GM18873 (cell line): ENCODE measurements around the gene ASTN2.

Experiments used
- ATAC-seq: cut with Tn5 transposase; IDR thresholded peaks from one replicate; pipeline ENCODE4 v1.9.1; 2021; ENCODE audit warnings: mild to moderate bottlenecking, moderate library complexity, moderate number of reproducible peaks; ENCODE audit not compliant: unreplicated experiment, low FRiP score

The ASTN2 gene

DNA sequence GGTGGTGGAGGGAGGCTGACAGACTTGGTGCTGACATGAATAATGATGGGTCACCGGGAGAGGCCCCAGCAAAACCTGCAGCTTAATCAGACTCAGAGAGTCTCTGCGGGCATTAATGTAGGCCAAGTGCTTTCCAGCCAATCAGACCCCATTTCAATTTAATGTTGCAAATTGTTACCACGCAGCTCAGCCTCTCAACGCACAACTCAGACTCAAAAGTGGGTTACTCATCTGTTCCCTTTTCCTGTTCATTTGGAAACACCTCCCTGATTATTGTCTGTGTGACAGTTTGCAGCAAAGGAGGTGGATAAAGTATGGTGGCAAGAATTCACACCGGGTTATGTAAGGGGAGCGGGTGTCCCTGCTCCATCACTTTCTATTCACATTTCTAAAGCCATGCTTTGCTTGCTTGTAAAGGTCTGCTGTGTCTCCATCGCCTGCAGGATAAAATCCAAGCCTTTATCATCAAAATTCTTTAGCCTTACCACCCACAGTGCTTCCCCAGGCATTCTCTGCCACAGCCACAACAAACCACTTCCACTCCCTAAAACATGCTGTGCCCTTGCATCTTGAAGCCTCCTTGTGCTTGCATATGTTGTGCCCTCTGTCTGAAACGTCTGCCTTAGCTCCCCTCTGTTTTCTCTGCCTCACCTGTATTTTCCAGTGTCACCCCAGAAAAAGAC lies 156.5 kb downstream of the ASTN2 start:
- no peak for ATAC-seq

DNA sequence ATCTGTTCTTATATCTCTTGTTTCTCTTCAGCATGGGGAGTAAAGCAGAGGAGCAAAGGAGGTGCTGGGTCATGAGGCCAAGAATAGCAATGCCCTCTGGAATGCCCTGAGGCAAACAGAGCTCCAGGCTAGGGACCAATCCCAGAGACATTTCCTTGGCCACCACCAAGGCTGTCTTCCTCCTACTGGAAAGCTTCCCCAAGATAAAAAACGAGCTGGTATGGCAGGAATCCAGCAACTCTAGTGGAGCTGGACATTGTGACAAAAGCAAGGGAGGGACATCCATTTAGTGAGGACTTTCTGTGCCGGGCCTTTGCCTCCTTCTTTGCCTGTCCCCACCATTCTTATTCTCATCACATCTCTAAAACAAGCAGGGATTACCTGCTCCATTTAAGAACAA lies 161.6 kb downstream of the ASTN2 start:
- ATAC-seq: no peak

DNA sequence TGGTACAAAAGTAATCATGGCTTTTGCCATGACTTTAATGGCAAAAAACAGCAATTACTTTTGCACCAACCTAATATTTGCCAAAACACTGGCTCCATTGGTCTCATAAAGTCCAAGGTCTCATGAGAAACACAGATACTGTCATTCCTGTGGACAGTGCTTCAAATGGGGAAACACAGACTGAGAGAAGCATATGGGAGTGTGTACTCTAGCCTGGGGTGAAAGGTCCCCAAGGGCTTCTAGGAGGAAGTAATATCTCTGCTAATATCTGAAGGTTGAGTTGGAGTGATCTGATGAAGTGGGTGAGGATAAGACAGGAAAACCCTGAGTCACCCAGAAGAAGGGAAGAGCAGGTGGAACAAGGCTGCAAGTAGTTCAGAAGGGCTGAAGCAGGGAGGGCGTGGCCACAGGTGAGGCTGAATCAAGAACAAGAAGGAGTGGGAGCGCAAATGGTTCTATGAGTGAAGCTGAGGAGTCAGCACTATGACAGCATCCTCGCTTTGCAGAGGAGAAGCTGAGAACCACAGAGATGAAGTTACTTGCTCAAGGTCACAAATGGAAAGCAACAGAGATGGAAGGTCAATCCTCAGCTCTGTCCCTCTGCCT lies 164.1 kb downstream of the ASTN2 start:
- ATAC-seq: no peak

DNA sequence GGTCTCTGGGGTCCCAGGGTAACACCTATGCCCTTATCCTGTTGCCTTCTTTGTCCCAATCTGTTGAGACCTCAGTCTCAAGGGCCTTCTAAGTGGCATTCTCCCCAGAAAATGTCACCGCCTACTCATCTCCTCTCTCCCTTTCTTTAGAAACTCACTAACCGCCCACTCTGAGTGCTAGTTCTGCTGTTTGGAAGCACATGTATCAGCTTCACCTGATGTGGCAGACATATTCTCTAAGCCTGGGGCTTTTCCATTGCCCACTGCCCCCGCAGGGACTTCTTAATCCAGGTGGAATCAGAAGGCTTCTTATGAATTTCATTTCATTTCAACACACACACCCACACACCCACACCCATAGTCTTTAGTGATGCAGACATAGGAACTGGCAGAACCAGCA lies 165.1 kb downstream of the ASTN2 start:
- ATAC-seq: no peak

DNA sequence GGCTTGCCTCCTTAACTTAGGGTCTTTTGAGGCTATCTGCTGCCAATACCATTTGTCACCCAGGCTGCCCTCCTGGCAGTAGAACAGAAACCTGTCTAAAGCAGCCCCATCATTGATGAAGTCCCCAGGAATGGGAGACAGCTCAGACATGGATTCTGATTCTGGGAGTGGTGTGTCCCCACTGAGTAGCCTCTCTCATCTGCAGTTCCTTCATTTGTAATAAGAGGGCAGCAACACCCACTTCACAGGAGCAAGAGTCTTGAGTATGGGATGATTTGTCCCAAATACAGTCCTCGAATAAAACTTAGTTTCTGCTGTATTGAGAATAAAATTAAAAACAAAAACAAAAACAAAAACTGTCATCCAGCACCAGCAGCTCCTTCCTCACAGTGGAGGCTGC lies 167.6 kb downstream of the ASTN2 start:
- ATAC-seq: no peak

DNA sequence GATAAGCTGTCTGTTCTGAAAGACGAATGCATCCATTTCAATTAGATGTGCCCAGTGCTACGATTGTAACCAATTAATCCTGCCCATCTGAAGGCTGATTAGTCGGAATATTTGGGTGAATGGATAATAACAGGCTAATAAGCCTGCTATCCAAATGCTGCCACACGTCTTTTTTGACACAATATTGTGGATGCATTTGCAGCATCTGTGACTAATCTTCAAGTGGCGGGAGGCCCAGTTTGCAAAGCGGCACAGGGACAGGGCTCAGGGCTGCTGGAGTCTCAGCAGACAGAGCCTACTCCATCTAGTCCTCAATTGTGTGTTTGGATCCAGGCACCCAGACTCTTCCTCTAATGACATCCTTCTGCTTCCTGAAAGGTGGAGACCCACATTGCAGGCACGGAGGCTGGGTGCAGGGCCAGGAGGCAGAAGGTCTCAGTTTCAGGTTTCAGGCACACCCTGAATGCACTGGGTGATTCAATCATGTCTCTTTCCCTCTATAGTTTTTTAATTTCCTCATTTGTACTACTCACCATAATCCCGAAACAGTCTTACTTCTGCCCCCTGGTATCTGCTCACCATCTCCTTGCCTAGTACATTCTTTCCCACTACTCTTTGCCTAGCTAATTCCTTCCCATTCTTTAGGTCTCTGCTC lies 169.6 kb downstream of the ASTN2 start:
- ATAC-seq: no peak

DNA sequence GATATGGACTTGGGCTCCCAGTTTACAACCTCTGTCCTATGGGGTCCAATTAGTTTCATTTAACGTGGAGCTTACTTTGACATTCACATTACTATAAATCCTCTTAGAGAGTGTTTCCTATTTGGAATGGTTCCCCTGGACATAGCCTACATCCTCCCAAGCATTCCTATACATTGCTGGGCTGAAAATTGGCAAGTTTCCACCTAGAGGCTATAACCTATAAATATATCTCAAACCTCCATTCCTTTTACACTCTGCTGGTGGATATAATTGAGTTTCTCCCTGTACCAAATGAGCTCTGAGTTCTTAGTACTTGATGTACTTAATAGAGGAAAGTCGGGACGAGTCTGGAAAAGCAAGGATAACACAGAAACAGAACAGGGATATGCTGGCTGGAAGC lies 172.8 kb downstream of the ASTN2 start:
- no peak for ATAC-seq

DNA sequence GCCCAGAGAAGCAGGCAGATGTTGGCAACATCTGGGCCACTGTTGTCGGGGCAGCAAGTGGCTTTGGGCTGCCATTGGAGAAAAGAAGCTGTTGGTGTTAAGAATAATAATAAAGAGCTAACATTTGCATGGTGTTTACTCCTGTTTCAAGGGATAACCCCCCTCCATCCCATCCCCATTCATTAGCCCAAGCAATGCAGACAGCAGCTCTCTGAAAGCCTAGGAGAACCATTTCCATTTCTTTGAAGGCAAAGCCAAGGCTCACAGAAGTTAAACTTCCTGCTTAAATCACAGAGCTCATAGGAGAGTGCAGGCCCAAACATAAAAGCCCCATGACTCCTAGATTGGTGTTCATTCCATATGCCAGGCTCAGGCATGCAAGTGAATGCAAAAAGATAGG lies 175.4 kb downstream of the ASTN2 start:
- ATAC-seq: no peak

DNA sequence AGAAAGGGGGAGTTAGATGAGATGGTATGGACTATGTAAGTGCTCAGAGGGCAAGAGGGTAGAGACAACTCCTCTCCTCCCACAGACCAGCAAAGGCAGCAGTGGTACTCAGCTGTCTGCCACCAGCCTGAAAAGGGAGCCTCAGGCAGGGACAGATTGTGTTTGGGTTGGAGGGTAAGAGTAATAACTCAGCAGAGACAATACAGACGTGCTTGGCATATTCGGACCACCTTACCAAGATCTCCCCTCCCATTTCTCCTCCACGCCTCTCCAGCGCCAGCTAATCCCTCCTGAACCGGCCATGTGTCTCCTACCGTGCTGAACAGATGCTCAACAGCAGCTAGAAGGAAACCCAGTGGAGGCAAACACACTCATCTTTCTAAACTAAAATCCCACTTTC lies 180.8 kb downstream of the ASTN2 start:
- ATAC-seq: no peak

DNA sequence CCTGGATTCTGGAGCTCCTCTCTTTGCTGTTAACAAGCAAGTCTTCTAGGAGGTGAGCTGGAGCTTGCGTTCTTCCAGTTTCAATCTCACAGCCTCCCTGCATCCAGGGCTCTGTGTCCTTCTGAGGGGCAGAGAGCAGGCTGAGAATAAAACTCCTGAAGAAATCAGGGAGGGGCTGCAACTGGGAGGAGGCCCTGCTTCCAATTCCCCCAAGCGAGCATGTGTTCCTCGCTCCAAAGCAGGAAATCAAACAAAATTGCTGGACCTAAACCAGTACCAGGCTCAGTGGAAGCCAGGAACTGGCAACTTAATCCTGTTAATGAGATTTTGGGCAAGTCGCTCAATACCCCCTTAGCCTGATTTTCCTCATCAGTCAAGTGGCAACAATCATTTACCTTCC lies 181.8 kb downstream of the ASTN2 start:
- no peak for ATAC-seq

DNA sequence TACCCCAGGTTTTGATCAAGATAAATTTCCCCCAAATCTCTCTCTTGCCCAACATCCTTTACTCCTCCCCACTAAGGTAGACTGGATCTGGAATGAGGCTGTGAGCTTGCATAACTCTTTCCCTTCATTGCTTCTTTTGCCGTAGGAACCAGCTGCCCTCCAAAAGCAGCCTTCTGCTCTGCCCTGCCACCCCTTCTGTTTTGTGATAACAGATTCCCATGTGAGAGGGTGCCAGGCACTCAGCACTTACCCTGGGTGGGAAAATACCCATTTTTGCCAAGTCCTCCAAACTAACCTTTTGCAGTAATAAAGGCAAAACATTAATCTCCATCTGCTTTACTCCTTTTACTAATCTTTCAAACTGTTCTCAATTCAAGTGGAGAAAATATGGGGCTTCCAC lies 182.6 kb downstream of the ASTN2 start:
- ATAC-seq: no peak

DNA sequence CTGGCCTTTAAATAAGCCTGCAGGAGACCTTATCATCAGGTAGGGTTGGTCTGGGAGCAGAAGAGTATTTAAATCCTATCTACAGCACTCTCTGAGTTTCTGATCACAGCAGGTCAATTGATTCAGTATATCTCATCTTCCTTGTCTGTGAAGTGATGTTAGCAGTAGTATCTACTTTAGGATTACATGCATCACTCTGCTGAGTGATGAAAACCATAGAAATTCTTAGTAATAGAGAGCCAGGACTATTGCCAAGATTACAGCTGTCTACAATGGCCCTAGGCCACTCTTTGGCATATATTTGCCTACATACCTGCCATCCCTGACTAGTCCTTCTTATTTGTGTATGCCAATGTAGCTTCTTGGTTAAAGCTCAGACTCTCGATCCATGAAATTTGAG lies 183.8 kb downstream of the ASTN2 start:
- no peak for ATAC-seq

DNA sequence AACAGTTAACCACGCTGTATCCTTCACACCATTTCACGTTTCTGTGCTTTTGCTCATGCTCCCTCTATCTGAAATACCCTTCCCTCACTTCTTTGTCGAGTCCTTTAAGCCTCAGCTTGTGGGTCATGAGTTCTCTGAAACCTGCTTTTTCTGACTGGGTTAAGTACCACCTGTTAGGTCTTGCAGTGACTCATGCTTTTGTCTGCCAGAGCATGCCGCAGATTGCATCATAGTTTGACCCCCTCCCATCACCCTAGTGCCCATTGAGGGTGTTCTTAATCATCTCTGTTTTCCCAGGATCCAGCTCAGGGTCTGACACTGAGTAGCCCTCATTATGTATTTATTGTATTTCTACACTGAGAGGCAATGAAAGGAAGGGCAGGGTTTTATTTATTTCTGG lies 190.2 kb downstream of the ASTN2 start:
- ATAC-seq: no peak

DNA sequence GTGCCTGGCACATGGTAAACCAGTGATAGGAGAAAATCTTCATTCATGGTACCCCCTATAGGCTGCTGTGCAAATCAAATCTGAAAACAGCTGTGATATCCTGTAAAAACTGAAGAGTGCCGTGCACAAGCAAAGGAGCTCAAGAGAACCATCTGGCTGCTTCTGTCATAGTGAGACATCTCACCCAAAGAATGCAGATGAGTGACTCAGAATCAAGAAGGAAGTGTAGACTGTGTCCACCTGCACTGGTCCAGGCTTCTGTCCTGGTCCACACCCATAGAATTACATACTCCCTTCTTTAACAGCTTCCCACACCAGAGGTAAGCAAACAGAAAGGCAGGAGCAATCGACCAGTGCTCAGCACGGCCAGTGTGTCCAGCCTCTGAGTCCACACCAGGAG lies 195.9 kb downstream of the ASTN2 start:
- no peak for ATAC-seq

DNA sequence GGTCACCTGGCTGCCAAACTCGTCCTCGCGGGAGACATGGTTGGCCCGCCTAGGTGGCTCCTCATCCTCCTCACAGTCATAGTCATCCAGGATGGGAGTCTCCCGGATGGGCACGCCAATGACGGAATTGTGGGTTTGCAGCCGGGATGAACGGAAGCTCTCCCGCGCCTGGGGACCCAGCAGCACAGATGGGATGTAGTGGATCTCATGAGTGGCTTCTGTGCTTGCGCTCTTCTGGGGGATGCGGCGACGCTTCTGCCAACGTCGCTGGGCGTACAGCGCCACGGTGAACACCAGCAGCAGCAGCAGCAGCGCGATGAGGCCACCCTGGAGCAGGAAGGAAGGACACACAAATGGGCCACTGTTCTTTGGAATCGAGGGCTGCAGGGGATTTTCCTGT lies 200.4 kb downstream of the ASTN2 start:
- ATAC-seq: no peak

DNA sequence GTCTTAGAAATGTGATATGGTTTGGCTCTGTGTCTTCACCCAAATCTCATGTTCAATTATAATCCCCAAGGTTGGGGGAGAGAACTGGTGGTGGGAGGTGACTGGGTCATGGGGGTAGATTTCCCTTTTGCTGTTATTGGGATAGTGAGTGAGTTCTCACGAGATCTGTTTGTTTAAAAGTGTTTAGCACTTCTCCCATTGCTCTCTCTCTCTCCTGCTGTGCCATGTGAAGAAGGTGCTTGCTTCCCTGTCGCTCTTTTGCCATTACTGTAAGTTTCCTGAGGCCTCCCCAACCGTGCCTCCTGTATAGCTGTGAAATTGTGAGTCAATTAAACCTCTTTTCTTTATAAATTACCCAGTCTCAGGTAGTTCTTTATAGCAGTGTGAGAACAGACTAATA lies 203.6 kb downstream of the ASTN2 start:
- no peak for ATAC-seq

DNA sequence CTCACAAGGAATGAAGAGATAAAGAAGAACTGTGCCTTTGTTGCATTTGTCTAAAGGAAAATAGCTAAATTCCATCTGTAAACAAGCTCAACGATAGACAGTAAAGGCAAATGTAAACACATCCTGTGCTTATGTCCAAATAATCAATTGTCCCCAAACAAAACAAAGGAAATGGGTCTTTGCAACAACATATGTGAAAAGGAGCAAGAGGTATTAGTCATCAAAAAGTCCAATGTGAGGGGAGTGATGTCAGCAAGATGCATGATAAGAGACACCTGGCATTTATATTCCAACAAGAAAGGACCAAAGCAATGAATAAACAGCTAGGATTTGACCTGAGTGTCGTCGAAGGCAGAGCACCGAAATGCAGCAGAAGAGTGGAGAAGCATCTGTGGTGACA lies 209.1 kb downstream of the ASTN2 start:
- no peak for ATAC-seq

DNA sequence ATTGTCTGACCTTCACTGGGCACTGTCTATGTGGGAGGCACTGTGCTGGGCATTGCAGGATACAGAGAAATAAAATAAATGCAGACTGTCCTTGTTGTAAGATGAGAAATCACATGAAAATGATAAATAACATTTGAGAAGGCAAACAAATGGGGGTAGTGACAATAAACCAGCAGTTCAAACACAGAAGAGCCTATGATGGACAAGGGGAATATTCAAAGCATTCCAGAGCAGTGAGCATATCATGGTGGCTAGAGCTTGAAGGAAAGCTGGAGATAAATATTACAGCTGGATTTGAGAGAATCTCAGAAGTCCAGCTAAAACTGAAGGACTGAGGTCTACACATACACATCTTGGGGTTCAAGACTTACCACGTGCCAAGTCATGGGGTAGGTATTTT lies 209.9 kb downstream of the ASTN2 start:
- ATAC-seq: no peak

DNA sequence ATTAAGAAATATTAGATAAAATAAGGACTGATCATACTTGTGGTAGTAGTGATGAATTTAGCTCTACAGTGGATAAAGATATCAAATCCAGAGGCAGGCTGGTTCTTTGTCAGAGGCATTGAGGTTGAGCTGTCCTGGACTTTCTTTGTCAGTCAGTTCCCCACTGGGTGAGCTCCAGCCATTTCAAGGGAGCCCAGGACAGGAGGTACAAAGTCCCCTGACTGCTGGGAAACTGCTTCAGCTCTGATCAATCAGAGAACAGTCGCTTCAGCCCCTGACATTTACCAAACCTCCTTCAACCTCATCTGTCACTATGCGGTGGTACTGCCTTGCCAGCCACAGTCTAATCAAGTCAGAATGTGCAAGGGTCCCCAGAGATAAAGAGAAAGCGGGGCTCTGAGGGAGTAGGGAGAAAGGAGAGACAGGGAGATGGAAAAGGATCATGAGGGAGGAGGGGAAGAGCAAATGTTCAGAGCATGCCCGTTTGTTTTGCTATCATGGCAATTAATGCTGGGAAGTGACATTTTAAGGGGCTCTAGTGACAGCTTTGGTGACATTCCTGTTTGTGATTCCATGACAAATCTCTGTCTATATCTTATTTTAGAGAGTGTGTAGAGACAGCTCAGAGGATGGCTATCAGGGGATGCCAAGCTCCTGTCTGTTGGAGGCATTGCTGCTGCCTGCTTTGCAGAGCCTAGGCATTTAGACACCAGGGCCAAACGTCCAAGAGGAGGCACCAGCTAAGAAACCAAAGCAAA lies 223.2 kb downstream of the ASTN2 start:
- ATAC-seq: no peak

DNA sequence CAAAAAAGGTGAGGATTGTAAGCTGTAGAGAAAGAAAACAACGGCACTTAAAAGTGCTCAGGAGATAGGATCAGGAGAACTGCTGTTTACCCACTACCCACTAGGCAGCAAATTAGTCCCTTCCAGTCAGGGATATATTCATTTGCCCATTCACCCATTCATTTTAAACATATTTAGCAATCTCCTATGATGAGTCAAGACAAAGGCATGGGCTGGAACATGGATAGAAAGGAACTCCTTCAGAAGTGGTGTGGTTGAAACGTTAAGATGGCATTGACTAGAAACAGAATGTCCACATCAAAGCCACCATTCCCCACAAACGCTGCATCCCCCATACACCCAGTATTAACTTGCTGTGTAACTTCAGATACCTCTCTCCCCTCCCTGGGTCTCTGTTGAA lies 225.7 kb downstream of the ASTN2 start:
- ATAC-seq: no peak

DNA sequence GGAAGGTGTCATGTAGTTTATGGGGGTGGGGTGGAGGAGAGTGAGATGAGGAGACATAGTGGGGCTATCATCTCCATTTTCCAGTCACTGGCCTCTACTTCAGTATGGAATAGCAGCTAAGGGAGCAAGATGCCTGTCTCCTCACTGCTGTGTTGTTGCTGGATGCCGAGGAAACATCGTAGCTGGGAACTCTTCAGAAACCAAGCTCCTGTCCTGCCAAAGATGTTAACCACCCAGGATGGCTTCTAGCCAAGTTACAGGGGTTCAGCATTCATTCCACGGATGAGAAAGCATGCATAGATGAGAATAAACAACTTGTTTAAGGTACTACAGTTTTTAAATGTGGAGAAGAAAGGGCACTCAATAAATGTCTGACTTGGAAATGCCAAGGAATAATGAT lies 226.5 kb downstream of the ASTN2 start:
- ATAC-seq: no peak
